RPMI8226 (cell line): ENCODE data around the gene CAP2.

Experiments
- DNase-seq: peaks from one replicate; pipeline ENCODE4 v3.0.0-alpha.2; 2015

The CAP2 gene

DNA sequence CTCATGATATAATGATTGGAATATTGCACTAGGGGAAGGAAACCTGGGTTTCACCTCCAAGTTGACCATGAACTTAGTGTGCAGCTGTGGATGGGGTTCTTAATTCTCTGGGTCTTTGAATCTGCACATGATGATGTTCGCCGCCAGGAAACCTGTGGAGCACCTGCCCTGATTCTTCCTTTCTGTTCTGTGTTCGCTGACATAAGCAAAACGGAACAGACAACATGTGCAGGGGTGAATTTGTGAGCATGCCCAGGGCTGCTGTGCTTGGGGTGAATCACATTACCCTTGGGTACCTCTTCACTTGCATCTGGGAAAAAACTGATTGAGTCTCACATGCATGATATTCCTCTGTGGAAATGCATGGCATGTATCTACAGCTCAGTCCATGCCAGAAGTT is 48.8 kb downstream of the CAP2 start:
- DNase-seq: peak; percentile 78

DNA sequence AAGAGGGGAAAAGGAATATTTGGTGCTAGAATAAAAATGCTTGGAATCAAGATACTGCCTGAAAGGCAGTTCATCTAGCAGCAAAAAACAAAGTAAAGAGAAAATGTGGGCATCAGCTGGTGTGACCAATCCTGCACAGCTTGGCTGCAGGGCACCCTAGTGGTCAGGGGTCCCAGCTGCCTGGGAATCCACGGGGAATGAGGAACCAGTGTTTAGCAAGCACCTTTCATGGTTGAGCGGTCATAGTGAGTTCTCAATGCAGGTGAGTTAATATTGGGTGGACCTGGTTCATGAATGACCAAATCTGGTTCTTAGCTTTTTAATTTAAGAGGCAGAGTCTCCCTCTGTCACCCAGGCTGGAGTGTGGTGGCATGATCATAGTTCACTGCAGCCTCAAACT is 53.3 kb downstream of the CAP2 start:
- DNase-seq: no peak

DNA sequence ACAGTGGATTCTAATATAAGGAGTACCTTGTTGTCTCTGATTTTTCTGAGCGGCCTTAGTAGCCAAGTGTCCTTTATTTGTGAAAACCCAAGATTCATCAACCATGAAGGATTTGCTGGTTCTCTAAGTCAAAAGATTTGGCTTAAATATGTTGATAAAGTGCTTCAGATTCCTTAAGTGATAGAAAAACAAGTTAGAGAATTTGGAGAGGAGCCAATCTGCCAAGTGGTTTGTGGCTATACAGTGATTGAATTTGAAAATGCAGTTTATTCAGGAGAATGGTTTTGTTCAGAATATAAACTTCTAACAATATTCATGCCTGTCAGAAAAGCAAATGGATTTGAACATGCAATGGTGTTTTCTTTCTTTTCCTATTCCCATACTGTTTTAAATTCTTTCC is 54.8 kb downstream of the CAP2 start:
- no peak for DNase-seq

DNA sequence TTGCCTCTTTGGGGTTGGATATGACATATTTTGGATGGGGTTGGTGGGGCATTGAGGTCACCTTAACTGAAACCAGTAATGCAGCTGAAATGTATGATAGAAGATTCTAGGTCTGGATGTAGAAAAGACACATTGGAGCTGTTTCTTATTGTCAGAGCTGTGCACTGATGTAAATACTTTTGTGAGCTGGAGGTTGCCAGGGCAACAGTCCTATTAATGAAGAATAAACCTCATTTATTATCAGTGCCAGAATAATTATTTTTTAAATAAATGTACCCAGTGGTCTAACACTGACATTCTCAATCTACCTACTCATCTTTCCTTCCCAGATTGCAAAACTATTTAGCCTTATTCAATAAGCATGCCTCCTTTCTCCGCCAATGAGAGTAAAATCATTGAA is 57.0 kb downstream of the CAP2 start:
- DNase-seq: no peak

DNA sequence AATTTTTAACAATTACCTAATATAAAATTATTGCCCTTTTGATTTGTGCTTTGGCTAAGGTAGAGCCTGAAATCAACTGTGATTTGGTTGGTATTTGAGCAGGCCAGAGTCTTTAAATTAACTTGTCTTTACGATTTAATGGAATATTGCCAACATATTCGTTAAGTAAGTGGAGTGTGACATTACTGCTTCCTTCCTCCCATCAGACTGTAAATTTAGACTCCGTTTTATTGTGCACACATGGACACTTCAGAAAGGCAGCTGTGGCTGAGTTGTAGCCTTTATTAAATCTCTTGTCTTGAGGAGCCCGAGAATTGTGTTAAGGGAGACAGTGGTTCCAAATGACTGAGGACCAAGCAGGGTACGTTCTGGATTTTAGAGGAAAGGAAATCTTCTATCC is 57.4 kb downstream of the CAP2 start:
- DNase-seq: no peak

DNA sequence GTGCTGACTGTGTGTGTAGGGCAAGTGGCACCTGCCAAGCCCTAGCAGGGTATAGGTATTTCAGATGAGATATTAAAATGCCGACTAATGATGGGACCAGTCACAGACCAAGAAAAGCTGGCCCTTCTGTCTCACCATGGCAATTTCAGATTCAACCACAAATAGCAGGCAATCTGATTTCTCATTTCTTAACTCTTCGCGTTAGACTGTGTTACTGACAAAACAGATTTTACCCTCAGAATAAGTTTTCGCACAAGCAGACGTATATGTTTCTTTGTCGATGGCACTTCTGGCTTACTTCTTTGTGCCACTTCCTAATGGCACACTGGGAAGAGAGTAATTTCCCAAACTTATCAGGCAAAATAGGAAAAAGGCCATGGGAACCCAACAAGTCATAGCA is 58.7 kb downstream of the CAP2 start:
- peak; percentile 34 for DNase-seq

DNA sequence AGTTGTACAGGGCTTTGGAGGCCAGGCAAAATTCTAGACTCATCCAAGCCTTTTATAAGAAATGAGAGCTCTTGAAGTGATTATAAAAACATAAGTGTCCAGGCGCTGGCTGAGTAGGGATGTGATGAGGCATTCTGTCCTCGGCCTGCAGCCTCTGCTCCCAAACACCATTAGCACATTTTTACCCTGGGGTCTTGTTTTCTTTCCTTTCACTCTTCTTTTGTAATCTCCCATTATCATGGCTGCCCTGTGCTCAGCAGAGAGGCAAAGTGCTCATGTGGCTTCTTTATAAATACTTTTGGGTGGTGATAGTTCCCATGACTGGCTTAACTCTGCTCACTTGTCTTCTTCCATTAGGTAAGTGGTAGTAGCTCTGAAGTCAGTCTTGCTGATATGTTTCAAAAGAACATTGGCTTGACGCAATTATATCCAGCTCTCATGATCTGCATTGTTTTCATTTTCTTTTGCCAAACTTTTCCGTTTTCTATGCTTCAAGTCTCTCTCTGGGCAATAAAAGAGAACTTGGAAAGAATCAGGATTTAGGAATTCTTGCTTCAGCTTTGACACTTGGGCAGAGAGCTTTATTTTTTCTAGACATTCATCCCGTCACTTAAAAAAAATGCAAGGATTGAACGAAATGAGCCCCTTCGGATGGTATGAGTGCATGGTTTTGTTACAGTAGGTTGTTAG is 61.1 kb downstream of the CAP2 start:
- no peak for DNase-seq

DNA sequence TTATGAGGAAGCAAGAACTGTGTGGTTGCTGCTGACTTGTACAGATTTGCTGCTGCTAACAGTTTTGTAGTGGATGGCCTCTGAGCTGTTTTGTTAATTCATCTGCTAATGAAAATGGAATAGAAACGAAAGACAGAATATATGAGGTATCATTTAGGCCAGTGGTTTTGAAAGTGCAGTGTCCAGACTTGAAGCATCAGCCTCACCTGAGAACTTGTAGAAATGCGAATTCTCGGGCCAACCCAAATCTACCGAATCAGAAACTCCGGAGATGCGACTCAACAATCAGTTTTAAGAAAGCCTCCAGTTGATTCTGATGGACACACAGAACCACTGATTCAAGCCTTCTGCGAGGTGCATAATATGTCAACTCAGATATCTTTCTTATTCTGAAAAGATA is 62.5 kb downstream of the CAP2 start:
- peak; percentile 44 for DNase-seq

DNA sequence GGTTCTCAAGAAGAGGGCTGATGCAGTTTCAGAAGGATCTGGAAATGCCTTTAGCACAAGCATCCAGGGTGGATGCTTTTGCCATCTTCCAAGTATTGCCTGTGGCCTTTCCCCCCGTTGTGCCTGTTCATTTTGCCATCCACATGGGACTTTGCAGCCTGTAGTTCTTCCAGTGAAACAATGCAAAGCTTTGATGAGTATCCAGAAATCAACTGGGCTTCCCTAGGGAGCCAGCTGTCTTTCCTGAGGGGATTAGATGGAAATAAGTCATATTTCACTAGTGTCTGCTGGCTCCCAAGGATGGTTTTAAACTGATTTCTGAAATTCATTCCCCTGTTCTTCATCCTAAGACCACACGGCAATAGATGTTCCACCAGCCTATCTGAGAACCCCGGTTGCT is 63.3 kb downstream of the CAP2 start:
- DNase-seq: no peak

DNA sequence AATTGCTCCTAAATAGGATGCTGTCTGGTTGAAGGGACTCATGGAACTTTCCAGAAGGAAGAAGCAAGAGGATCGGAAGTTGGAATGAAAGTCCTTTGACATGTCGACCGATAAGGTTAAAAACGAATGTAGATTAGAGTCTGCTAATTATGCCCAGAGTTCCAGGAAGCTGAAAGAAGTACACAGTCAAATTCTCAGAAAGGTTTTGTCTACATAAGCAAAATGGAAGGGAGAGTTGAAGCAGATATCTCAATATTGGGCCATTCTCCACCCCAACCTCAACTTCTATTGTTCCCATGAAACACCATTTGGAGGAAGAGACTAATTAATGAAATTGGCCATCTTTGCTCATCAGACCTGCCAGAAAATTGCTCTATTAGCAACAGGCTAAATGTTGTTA is 64.0 kb downstream of the CAP2 start:
- DNase-seq: no peak

DNA sequence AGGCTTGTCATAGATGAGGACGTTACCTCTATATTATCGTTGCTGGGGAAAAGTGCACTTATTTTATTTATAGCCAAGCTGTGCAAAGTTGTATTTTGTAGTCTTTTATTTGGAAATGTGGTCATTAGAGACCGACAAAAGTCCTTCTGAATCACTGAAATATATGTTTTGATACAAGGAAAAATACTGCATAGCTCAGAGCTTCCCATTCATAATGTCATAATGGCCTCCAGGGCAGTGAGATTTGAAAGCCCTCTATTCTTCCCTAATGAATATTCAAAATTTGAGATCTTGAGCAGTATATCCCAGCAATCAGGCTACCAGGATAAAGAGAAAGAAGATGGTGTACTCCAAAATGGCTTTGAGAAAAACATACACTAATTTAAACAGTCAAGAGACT is 64.6 kb downstream of the CAP2 start:
- DNase-seq: no peak

DNA sequence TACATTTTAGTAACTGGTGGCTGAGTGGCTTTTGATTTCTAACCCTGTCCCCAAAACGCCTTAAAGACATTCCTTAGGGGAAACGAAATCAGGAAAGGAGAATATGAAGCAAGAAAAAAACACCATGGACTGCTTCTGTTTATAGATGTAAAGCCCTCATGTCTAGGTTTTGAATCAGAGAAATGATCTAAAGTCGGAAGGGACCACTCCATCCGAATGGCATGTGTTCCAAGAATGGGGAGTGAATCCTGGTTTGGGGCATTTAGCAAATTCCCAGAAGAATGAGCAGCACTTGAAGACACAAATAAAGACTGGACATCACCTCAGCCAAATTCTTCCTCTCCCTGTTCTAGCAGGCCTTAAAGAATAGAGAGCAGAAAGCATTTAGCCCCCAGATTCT is 65.6 kb downstream of the CAP2 start:
- no peak for DNase-seq

DNA sequence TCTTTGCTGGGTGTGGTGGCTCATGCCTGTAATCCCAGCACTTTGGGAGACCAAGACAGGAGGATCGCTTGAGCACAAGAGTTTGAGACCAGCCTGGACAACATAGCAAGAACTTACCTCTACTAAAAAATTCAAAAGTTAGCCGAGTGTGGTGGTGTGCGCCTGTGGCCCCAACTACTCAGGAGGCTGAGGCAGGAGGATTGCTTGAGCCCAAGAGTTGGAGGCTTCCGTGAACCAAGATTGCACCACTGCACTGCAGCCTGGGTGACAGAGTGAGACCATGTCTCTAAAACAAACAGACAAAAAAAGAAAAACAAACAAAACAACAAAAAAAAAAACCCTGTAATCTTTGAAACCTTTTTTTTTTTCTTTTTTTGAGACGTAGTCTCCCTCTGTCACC is 67.5 kb downstream of the CAP2 start:
- no peak for DNase-seq

DNA sequence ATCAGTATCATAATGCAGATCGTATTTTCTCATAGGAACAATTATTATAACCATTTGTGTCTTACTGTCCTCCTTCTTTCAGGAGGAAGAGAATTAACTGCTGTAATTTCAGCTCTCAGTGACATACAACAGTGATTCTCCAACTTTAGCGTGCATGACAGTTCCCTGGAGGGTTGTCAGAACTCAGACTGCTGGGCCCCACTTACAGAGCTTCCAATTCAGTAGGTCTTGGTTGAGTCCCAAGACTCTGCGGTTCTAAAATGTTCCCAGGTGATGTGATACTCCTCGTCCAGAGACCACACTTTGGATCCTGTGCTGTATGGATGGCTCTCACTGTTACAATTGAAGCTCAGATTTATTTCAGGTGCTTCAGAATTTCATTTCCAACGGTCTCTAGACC is 72.8 kb downstream of the CAP2 start:
- no peak for DNase-seq

DNA sequence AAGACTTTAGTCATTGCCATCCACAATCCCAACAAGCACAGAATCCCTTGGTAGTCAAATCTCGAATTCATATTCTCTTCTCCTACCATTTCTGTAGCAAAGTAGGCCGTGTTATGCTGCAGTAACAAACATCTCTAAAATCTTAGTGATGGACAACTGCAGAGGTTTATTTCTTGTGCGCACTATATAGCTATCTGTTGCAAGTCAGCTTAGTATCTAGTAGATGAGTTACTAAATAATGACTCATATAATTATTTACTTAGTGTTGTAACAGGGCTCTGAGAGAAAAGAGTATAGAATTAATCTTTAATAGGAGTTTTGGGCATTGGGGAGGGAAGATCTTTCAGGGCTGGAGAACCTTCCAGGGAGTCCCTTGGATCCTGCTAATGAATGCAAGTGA is 73.3 kb downstream of the CAP2 start:
- no peak for DNase-seq

DNA sequence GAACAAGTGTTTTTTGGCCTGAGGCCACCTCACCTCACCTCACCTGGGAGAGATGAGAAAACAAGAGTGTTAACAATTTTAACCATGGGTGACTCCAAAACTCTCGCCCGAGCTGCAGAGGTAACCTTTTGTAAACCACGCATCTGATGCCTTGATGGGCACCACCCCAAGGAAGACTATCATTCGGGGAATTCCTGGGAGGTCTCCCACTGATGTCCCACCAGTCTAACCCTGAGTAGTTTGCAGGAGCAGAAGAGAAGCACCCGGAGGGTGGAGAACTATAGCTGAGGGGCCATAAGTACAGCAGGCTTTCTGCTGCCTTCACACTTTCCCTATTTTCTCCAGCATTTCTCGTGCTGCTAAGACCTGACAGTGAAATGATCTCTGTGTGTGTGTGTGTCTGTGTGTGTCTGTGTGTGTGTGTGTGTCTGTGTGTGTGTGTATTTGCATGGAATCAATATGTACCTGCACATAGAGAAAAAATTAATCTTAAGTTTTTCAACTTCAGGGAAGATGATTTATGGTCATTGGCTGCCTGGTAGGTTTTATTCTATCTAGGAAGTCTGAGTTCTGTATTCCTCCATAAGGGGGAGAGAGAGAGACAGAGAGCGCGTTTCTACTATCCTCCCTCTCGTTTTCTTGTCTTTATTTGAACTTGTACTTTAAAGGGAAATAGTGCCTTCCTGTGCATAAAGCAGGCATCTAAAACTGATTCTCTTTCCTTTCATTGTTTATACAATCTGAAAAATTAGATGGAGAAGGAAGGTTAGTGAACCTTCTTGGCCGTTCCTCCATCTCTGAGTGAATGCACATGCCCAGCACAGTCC is 75.8 kb downstream of the CAP2 start:
- DNase-seq: peak; percentile 40

DNA sequence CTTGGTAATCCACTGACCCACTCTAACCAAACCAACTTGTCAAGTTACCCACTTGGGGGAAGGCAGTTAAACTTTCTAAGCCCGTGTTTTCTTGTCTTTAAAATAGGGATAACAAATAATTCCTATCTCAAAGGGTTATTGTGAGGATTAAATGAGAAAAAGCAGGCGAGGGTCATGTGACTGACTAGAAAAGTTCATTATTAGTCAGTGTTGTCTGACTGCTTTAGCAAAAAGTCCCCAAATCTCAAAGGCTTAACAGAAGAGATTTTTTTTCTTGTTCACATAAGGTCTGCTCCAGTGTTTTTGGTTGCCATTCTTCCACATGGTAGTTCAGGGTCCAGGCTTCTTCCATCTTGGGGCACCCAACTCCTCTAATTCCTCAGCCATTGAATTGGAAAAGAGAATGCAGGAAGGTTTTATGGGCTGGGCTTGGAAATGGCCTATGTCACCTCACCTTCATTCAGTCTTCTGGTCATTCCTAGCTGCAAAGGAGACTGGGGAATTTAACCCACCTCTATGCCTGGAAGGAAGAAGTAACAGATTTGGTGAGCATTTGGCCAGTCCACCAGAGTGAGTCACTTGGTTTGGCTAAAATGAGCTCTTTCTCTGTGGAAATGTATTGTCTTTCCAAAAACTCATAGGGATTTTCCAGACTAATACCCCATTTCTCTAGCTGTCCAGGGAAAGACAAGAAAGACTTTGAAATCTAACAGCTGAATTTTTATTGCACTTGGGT is 77.0 kb downstream of the CAP2 start:
- no peak for DNase-seq

DNA sequence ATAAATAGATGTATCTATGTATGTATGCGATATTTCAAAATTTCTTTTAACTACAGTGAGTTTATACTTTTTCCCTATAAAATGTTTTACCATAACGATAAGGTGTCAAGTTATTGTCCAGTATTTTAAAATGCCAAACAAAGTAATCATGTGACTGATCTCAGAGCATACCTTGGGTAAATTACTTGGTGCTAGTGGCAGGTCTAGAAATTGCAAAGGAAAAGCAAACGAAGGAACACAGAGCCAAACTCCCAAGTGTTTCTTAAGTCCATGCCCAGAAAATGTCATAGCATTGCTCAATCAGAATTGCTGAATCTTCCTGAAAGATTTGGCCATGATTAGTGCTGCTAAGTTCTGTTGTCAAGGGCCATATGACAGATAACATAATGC is 77.5 kb downstream of the CAP2 start:
- no peak for DNase-seq

DNA sequence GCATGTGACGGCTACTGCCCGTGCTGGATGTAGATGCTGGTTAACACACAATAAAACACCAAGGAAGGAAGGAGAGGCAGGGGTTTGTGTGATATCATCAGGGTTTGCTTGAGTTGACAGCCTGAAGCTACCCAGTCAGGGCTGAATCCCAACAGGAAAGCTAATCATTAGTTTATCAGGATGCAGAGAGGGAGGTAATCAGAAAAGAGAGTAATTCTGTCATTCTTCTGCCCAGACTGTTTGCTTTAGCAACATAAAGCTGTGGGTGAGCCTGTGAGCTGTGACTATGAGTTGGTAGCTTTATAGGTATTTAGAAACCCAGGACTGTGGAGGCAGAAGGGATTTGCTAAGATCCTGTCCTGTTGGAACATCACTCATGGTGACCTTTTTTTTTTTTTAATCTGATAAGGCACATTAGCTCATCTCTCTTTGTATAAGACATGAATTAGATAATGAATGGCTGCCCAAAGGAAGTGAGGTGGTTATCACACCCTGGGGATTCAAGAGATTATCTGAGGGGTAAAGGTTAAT is 79.3 kb downstream of the CAP2 start:
- no peak for DNase-seq

DNA sequence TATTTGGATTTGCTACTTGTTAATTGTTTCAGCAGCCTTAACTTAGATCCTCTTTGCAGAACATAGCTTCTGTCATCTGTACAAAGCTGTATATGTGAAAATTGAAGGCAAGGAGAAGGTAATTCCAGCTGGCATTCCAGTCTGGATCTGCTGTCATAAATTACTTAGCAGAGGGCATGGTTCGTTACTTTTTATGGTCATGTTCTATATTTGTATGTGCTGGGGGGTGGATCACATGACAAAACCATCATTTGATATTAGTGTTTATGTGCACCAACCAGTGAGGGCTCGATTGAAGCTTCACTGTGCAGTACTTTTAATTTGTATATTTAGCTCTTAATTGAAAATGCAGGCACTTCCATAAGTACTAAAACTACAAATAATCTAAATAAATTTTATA is 80.2 kb downstream of the CAP2 start:
- DNase-seq: no peak

DNA sequence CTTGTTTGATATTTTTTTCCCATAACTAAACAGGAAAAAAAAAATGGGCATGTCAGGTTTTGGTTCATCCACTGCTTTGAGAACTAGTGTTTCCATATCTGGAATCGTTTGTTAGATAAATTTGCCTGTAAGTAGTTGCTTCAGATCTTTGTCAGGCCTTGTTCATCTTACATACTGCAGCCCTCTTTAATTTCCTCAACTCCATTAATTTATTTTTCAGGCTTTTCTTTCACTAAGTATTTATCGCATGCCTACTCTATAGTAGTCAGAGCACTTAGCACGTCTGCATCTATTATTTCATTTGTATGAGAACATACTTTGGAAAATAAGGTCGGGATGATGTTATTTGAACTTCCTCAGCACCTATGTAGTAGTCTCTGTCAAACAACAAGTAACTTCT is 80.9 kb downstream of the CAP2 start:
- DNase-seq: no peak

DNA sequence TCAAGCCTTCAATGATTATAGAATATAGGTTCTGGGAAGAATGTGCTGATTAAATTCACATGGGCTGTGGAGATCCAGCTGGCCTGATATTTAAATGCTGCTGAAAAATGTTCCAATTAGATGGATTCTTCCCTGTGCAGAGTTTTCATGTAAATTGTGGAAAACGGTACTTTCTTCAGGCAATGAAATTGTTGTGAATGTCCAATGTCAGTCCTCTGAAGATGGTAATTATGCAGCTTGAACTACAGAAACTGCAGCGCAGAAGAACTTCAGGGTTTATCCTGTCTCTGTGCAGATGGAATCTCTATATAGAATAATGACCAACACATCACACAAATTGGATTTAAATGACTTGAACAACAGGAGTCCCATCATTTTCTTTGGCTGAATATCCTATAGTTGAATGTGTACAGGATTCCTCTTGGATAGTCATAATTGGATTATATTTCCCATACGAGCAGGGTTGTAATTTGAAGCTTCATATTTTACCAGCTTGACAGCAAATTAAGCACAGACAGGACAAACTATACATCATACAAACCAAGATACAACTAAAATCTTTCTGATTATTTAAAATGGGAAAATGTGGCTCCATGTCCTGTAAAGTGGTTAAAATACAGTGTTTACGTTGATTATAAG is 82.3 kb downstream of the CAP2 start:
- DNase-seq: no peak

DNA sequence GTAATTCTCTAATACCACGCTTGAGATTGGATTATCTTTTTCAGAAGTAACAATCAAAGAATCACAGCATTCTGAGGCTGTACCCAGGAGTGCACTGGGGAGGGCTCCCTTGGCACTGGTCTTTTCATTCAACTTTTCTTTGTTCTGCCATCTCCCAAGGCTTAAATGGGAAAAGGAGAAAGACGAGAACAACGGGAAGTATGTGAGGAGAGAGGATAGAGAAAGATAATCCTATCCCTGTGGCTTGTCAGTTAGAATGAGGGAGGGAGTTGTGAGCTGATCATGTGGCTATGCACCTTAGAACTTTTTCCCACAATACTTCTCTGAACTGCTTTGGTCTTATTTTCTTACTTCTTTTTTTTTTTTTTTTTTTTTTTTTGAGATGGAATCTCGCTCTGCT is 83.1 kb downstream of the CAP2 start:
- no peak for DNase-seq
